Measurements from ENCODE around the gene TMEM191C.
"Not testable (repeated sequence)": the region's sequence is repeated elsewhere in the genome, so short reads cannot be mapped to it uniquely, and the experiment has no call there.

Gene TMEM191C

DNA sequence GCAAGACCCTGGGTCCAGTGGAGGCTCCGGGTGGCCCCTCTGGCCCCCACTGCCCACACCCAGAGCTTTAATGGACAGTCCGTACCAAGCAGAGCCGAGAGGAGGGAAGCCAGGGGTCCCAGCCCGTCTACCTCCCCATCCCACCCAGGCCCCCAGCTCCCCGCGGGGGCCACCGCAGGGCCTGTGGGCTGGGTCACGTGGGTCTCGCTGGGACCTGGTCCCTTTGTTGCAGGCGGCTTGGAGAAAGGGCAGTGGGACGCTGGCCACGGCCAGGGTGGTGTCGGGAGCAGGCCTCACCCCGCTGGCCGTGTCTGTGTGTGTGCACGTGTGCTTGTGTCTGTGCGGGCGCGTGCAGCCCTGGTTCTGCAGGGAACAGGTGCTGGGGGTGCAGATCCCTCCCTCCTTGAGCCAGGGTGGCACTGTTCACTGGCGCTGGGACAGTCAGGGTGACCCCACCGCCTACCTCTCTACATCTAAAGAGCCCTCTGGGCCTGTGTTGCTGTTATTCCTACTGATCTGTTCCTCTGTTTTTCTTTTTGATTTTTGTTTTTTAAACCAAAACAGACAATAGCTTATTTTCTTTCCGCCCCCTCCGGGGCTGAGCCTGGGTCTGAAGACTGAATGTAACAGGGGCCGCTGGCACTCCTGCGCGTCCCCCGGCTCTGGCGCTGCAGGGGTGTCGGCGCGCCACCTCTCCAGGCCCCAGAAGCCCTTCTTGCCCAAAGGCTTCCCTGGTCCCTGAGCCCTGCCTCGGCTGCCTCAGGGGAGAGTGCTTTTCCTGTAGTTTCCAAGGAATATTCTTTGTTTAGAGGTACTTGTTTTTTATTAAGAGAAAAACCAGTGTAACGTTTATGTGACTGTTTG lies 20.1 kb upstream of the TMEM191C start:
- no peak for FAIRE-seq

DNA sequence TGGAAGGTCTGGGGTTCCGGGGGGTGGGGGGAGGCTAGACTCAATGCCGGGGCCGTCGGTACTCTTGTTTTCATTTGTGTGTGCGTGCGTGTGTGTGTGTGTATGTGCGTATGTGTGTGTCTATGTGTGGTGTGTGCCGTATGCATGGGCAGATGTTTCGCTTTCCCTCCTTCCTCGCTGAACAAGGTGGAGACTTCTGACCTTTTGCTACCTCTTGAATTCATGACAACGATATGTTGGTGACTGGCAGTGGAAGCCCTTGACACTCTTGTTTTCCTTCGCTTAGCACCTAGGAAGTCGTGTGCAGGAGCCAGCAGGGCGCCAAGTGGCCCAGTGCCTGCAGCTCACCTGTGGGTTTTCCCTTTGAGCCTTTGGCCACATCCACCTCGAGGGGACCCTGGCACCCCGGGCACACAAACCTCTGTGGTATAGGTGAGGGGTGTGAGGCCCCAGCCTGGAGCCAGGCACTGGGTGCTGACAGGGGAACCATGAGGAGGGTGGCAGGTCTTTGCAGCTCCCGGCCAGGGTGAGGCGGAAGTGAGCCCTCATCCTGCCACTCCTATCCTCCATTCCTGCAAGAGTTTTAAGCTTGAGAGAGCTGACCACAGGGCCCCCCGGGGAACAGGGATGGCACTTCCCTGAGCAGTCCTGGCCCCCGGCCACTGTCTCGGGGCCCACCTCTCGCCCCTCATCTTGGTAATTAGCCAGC lies 19.3 kb upstream of the TMEM191C start:
- FAIRE-seq: no peak

DNA sequence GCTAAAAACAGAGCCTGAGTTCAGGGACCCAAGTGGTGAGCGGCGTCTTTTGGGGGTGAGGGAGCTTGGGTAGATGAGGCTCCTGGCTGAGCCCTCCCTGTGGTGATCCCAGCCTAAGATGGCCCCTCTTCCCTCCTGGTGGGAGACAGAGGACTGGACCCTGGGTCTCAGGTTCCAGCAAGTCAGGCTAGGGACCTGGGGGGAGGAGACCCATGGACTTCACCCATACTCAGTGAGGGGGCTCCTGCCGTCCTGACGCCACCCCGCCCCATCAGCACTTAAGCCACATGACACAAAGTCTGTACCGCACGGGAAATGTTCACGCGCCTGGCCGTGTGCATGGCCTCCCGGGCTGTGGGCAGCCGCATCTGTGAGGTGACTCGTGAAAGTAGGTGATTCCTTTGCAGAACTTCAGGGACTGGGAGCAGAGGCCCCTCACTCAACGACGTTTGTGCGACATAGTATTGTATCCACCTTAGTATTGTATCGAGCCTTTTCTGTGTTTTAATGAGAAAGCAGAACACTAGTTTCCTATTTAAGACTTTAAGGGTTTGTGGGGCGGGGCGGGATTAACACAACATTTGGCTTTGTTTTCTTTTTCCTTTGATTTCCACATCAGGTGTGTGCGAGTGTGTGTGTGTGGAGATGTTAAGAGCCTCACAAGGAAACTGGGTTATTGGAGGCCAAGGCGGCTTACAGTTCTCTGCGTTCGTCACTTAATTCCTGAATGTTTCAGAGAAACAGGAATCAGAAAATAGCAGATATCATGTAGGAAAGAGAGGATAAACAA lies 18.4 kb upstream of the TMEM191C start:
- FAIRE-seq: no peak

DNA sequence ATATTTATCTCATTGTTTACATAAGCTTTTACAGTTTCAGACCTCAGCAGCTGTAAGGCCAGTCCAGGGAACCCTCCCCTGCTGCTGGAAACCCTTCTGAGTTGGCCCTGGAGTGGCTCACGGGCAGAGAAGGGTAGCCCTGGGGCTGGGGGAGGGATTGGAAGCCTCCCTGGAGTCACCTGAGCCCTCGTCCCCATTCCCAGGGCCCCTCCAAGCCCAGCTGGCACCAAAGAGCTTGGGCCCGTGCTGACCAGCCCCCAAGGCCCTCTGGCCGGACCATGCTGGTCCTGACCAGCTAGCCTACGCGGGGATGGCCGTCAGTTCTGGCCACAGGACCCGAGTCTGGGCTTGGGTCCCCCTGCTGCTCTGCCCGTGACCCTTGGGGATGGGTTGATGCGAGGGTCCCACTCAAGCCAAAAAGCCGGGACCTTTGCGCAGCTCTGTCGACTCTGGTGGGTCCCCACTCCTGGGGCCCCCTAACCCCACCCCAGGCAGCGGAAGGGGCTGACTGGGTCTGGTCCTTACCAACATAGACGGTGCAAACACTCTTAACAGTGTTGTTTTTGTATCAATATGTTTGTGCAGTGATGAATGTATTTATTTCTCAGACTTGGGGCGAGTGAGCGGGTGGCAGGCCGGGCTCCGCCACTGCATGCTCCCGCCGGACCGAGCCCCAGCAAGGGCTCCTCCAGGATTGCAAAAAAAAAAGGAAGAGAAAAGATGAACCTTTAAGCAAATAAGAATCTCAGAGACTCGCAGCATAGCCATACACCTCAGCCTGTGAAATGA lies 17.5 kb upstream of the TMEM191C start:
- FAIRE-seq: no peak

DNA sequence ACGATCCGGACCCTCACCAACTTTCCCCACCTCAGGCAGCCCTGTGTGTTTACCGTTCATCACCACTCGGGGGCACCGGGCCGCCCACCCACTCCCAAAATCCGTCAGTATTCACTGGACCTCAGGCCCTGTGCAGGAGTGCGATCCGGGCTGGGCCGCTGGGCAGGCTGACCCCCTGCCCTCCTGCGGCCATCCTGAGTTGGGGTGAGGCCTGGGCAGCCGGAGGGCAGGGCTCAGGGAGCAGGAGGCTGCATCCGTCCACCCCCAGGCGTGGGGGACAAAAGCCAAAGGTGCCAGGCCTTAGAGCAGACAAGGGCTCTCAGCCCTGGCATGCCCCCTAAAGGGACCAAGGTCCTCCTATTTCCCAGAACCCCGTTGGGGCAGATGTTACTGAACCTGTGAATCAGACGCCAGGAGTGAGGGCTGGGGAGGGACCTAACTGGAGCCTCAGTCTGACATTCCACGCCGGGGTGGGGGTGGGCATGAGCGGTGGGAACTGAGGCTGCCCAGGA lies 16.8 kb upstream of the TMEM191C start:
- FAIRE-seq: no peak

DNA sequence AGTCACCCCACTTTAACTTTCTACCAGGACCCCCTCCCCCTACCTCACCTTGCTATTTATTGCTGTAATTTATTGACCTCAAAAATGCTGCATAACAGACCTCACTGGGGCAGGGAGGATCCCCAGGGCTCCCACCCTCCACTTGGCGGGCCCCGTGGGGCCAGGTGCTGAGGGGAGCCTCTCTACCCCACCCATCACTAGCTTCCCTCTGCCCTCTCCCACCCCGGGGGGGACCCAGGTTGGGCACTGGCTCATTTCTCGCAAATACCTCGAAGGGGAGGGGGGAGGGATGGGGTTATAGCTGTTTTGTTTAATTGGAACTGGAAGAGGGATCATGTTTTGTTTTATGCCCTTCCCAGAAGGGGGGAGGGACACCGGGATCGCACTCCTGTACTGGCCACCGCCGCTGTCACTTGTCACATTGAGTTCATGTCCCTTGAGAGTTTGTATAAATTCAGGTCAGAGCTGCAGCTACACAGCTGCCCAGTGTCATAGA lies 16.3 kb upstream of the TMEM191C start:
- FAIRE-seq: no peak

DNA sequence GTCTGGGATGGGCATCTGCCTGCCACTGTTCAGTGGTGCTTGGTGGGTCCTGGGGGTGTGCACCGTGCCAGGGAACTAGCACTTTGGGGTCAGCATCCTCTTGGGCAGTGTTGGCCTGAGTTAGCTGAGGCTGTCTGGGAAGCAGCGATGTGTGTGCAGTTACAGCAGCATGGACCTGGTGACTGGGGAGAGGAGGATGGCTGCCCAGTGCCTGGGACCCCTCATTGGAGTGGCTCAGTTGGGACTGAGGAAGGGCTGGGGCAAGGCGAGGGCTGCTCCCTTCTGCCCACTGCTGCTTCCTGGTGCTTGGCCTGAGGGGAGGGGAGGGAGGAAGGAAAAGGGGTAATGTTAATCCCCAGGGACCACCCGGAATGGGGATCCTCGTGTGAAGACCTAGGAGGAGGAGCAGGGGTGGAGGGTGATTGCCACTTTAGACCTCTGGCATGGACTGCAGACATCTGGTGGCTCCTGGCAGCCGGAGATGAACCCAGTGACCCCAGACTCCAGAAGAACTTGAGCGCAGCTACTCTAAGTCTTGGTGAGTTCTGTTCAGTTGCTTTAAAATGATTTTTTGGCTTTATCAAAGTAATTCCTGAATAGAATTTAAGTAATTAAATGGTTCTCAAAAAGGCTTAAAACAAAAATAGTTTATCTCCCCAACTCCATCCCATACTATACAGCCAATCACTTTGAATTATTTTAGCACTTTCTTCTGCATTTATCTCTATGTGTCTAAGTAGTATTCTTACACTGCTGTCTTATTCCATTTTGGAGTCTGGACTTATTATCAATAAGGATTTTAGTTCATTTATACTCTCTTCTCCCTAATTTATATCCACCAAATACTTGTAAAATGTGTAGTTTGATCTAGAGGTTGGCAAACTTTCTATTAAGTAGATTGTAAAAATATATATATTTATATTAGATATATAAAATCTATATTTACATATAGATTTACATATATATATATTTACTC lies 15.4 kb upstream of the TMEM191C start:
- FAIRE-seq: no peak

DNA sequence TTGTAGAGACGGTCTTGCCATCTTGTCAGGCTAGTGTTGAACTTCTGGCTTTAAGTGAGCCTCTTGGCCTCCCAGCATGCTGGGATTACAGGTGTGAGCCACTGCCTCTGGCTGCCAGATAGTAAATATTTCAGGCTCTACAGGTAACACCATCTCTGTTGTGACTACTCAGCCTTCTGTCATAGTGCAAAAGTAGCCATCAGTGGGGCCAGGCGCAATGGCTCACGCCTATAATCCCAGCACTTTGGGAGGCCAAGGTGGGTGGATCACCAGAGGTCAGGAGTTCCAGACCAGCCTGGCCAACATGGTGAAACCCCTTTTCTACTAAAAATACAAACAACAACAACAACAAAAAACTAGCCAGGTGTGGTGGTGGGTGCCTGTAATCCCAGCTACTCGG lies 14.5 kb upstream of the TMEM191C start:
- FAIRE-seq: not testable (repeated sequence)

DNA sequence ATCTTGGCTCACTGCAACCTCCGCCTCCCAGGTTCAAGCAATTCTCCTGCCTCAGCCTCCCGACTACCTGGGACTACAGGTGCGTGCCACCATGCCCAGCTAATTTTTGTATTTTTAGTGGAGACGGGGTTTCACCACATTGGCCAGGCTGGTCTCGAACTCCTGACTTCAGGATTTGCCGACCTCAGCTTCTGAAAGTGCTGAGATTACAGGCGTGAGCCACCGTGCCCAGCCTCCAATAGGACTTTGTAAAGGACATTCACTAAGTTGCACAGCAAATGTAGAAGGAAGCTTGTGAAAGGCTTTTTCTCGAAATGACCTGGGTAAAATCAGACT lies 12.2 kb upstream of the TMEM191C start:
- not testable (repeated sequence) for FAIRE-seq

DNA sequence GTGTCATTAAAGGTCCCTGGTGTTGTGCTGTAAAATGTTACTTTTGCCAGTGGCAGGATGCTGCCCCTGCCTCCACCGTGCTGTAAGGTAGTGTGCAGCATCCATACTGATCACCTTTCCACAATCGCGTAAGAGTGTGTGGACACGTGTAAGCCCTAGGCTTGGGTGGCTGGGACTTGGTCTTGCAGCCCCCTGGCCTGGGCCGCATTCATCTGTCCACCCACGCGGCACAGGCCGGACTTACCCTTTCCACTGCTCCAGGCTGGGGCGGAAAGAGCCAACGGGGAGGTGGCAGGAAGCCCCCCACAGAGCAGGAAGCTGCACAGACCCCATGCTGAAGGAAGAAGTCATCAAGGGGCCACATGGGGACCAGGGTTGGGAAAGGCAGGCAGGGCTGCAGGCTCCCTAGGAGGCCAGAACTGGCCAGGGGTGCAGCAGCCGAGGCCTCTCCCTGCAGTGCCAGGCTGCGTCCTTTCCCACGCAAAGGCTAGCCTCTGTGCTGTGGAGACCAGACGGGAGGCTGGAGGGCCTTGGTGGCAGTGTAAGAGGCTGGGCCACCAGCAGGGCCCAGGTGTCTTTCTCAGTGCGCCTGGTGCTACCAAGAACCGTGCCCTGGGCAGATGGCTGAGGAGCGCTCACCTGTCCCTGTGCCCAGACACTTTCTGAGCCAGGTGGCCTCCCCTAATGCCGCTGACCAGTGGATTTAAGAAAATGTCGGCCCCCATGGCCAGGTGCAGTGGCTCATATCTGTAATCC lies 11.7 kb upstream of the TMEM191C start:
- no peak for FAIRE-seq

DNA sequence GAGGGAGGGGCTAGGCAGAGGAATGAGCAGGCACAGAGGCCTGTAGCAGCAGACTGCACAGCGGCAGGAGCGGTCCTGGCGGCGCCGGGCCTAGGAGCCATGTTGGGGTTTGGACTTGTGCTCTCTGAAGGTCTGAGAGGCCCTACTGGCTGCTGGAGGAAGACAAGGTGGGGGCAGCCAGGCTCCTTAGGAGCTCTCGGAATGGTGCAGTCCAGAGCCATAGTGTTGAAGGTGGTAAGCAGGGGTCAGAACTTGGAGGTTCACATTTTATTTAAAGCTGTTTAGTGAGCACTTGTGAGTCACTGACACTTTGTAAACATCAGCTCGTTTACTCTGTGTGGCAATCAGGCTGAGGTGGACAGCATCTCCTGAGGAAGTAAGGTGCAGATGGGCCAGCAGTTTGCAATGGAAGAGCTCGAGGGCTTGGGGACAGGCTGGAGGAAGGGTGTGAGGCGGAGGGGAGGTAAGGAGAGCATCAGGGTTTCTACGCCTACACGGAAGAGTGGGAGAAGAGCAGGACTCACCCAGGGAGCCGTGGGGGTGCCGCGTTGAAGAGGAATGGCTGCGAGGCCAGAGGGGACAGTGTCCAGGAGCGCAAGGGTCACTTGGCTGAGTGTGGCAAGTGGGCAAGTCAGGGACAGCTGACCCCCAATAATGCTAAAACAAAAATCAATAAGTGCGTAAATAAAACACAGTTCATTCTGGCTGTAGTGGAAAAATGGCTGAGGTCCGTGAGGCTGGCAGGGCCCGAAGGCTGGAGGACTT lies 10.0 kb upstream of the TMEM191C start:
- FAIRE-seq: no peak

DNA sequence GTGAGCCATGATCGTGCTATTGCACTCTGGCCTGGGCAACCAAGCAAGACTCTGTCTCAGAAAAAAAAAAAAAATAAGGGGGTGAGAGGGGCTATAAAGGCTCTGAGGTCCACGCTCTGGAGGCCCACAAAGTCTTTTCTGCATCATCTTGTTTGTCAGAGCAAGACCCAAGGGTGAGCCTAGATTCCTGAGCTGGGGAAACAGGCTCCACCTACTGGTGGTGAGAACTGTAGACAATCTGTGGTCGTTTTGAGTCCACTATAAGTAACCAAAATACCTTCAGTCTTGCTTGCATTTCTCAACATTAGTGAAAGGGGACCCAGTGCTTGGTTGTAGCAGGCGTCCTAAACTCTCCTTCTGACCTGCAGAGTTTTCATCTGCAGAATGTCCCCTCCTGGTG lies 4.5 kb upstream of the TMEM191C start:
- not testable (repeated sequence) for FAIRE-seq

DNA sequence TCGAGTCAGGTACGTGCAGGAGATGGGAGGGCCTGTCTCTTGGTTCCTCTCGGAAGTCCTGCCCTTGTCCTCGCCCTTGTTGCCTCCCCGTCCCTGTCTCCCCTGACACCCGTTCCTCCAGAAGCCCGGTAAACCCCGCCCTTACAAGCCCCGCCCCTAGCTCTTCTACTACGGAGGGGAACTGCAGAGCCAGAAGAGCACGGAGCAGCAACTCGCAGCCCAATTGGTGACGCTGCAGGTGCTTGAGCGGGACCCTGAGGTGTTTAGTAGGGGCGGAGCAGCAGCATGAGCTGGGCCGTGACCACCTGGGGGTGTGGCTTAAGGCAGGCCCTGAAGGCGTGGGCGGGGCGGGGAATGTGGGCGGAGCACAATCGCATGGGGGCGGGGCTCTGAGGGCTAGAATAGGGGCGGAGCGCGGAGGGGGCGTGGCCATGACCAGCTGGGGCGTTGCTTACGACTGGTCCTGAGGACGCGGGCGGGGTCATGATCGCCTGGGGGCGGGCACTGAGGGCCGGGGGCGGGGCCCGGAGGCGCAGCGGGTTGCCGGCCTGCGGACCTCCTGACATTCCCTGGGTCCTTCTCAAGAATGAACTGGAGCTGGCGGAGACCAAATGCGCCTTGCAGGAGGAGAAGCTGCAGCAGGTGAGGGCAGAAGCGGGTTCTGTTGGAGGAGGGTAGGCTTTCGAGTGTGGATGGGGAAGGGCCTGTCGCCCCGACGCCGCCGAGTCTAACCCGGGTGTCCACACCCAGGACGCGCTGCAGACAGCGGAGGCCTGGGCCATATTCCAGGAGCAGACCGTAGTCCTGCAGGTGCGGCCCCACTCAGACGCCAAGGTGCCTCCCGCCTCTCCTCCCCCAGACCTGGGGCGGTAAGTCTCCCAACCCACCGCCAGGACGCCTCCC lies 1.3 kb downstream of the TMEM191C start:
- not testable (repeated sequence) for FAIRE-seq

DNA sequence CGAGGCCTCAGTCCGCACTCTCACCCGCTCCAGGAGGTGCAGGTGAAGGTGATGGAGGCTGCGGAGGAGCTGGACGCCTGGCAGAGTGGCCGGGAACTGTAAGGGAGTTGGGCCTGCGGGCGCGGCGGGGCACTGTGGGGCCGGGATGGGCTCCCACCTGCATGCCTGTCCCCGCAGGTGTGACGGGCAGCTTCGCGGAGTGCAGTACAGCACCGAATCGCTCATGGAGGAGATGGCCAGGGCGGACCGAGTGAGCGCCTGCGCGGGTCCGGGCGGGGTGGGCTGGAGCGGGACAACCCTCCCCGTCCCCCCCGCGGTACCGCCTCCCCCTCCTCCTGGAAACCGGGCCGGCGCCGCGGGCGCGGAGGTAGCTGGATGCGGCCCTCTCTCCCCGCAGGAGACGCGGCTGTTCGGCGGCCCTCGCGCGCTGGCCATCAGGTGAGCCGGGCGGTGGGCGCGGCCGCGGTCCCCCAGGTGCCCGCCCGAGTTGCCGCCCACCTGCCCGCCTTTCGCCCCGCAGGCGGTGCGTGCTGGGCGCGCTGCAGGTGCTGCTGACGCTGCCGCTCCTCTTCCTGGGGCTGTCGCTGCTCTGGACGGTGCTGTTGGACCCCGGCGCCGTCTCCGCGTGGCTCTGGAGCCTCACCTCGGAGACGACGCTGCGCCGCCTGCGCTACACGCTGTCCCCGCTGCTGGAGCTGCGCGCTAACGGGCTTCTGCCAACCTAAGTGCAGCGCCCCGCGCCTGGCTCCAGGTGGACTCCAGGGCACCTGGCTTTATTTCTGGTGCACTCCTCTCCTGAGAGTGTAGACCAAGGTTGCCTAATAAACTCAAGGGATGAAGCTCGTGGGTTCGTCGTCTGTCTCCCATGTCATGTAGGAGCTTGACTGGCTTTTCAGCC lies 2.2 kb downstream of the TMEM191C start:
- not testable (repeated sequence) for FAIRE-seq

DNA sequence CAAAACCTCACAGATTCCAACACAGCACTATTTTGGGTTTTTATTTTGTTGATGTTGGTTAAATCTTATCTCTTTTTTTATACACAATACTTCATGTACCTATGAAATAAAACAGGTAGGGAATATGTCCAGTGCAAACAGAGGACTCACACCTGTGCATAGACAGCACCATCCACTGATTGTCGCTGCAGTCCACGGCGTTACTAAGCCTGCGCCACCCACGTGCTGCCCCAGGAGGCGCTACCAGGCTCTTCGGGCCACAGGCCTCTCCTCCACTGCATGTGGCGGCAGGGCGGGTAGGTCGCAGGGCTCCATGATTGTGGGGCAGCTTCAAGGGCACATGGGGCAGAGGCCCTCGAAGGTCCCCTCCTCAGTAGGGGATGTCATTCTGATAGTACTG lies 5.8 kb downstream of the TMEM191C start:
- not testable (repeated sequence) for FAIRE-seq

DNA sequence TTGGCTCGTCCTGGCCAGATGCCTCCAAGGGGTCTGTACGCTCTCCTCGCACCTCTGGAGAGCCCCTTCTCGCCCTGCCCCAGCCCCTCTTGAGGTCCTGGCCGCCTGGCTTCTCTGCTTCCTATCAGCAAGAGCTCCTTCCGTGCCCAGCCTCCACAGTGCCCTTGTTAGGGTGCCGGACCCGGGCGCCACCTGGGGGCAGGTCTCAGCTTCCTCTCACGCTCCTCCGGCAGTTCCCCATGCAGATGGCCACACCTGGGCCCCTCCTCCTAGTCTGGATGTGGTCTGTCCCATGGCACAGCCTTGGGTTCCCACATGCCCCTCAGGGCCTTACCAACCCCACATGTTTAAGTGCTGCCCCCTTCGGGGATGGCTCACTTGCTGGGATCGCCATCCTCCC lies 6.5 kb downstream of the TMEM191C start:
- FAIRE-seq: not testable (repeated sequence)

DNA sequence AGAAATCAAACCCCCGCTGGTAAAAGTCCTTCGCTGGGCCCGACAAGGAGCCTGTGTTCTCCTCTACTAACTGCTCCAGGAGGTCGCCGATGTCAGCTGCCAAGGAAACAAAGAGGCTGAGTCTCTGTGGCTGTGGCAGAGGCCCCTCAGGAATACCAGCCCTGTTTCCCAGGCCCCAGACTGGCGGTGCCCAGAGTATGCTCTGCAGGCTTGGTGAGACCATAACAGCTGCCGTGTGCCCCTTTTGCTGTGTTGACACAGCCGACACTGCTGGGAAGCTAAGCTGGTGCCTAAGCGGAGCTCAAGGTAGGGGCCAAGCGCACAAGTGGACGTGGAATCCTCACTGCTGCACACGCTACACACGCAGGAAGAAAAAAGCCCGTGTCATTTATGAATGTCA lies 16.9 kb downstream of the TMEM191C start:
- FAIRE-seq: not testable (repeated sequence)

Data from A204.1 (cell line).